Putamen (tissue), 1 donor: ENCODE results near the gene LNX2.

Experiments used
- DNase-seq: peaks from one replicate; pipeline ENCODE4 v3.0.0-alpha.2; 2016; ENCODE audit warnings: low spot score

The LNX2 gene

DNA sequence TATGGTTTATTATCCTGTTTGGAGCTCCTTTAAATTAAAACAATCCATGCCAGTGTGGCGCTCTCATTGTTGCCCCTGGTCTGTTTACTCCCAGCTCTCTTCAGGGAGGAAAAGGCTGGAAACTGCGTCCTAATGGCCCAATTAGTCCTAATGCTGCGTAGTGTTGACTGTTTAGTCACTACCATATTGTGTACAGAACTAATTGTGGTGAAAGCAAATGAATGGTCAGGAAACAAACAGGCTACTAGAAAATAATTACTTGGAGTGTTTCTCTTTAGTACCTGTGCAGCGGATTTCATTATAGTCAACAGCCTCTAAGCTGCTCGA lies 115.5 kb downstream of the LNX2 start:
- DNase-seq, result no peak

DNA sequence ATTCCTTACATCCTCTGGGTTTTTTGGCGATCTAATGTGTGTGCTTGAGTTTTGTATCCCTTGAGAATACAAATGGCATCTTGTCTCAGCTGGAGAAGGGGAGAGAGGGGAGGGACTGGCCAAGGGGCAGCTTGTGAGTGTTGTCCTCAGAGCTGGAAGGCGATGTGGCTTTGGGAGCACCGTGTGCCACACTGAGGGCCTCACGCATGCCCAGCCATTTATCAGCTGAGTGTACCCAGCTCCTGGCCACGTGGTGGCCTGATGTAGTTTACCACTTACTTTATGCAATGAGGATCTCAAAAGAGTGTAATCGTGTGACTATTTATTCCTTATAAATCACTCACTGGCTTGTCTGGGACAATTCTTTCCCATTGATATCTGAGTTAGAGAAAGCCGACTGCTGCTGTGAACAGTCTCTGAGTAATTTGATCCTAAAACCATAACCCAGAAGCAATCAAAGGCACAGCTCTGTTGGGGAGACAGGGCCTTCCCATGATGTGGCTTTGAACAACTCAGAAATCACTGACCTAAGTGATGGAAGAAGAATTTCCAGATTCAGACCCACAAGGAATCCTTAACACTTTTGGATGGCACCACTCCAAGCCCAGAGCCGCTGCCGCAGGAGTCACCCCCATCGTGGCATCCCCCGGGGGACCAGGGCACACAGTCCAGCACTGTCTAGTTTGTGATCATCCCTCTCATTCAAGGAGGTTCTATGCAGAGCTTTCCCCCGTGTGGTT lies 116.0 kb downstream of the LNX2 start:
- no peak for DNase-seq

DNA sequence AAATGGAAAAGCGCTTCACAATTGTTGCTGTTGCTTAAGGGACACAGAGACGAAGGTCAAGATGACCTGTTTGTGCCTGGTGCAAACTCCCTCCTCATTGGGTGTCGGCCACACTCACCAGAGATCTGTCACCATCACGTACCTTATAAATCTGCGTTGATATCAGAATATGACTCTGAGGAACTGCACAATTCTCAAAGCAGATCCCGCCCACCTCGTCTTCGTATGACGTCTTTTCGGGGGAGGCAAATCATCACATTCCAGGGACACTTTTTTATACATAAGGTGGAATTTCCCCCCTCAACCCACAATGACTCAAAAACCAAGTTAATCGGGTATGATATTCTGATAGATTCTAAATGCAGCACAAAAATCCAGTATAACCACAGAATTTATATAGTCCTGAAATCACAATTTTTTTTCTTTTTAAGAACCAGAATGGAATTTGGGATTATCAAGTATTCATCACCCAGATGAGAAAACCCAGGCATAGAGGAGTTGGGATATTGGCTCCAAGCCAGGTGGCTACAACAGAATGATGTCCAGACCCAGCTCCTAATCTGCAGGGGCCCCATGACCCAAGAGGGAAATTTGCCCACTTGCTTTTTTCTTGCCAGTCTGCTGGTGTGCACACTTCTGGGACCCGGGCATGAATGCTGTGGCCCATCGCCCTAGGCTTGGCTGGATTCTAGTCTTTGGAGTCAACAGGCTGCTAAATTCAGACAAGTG lies 119.4 kb downstream of the LNX2 start:
- DNase-seq, result peak; percentile 77

DNA sequence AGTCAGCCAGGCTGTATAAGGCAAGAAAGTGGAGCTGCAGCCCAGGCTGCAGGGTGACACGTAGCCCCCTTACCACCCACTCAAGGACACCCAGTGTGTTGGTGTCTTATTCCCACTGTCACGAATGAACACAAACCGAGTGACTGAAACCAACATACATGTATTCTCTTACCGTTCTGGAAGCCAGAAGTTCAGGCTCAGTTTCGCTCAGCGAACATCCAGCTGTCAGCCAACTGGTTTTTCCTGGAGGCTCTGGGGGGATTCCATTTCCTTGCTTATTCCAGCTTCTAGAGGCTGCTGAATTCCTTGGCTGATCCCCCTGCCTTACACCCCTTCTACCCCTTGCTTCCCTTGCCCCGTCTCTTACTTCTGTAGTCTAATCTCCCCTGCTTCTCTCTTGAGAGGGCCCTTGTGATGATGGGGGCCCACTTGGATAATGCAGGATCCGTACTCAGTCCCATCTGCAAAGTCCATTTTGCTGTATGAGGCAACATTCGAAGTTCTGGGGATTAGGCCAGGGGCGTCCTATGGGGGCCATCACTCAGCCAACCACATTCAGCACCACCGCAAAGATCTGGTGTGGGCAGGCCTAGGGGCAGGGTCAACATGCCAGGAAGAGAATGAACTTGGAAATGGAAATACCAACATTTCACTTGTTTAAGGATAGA lies 122.6 kb downstream of the LNX2 start:
- DNase-seq, result no peak

GRCh38 chr13:27496536-27497273 lies 123.6 kb downstream of the LNX2 start:
- DNase-seq, result peak; percentile 5

DNA sequence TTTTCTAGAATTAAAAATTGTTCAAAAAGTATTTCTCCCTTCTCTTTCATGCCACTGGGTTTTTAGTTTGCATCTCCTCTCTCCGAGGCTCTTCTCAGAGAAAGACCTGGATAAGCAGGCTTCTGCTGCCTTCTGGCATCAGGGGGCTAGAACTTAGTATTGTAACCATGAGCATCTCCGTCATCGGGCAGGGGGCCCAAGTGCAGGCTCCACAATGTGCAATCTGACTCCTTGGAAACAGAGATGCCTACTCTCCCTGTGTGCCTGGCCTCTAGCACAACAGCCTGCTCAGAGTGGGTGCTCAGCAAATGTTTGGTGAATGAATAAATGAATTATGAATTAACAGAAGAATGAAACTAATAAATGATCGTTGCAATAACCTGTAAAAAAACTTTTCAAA lies 124.3 kb downstream of the LNX2 start:
- no peak for DNase-seq
